WTC11 (cell line): ENCODE results near the gene CDH13. TPM values are rescaled to one million over a fixed set of nuclear protein-coding genes. Genes with fewer than 3 reads are reported as not detected.

Experiments
- ATAC-seq: fragments of 200-7000 bp; cut with Tn5 transposase; 2 replicates; pipeline ENCODE4 v1.10.0; 2021; ENCODE audit warnings: mild to moderate bottlenecking, moderate library complexity
- CTCF ChIA-PET: fragments of 300-600 bp; sonication (Branson Sonifier 250); formaldehyde crosslinking; loops from one replicate; lab custom pipeline; 2021; ENCODE audit warnings: antibody characterized with exemption; lab: Charles Lee
- POLR2A ChIA-PET: fragments of 350-600 bp; sonication (Branson Sonifier 250); formaldehyde crosslinking; loops from one replicate; lab custom pipeline; 2021; ENCODE audit warnings: antibody characterized with exemption; lab: Charles Lee
- DNase-seq: peaks from one replicate; pipeline ENCODE4 v3.0.0; 2021; ENCODE audit warnings: low spot score
- H3K27ac Mint-ChIP-seq: 2 replicates; pipeline ENCODE4 v1.8.0; 2021; ENCODE audit warnings: mixed read lengths
- H3K27me3 Mint-ChIP-seq: 2 replicates; pipeline ENCODE4 v1.8.0; 2021; ENCODE audit warnings: low read depth, mild to moderate bottlenecking, moderate library complexity, mixed read lengths
- H3K36me3 Mint-ChIP-seq: 2 replicates; pipeline ENCODE4 v1.8.0; 2021; ENCODE audit warnings: mixed read lengths
- H3K4me1 Mint-ChIP-seq: 2 replicates; pipeline ENCODE4 v1.8.0; 2022; ENCODE audit warnings: mixed read lengths
- H3K4me3 Mint-ChIP-seq: 2 replicates; pipeline ENCODE4 v1.8.0; 2021; ENCODE audit warnings: mild to moderate bottlenecking, moderate library complexity, mixed read lengths
- H3K9me3 Mint-ChIP-seq: 2 replicates; pipeline ENCODE4 v1.8.0; 2021; ENCODE audit warnings: mixed read lengths
- CREM ChIP-seq: sonication (generic); formaldehyde crosslinking; IDR thresholded peaks from 2 replicates; pipeline ENCODE4 v1.8.1; 2022; ENCODE audit warnings: mild to moderate bottlenecking, missing genetic modification reagents, moderate library complexity
- FOXJ3 ChIP-seq: sonication (generic); formaldehyde crosslinking; IDR thresholded peaks from 2 replicates; pipeline ENCODE4 v1.9.0; 2021; ENCODE audit warnings: missing genetic modification reagents, mild to moderate bottlenecking, borderline replicate concordance
- GABPB1 ChIP-seq: sonication (generic); formaldehyde crosslinking; IDR thresholded peaks from 2 replicates; pipeline ENCODE4 v1.8.1; 2023; ENCODE audit warnings: mild to moderate bottlenecking, missing genetic modification reagents
- GRHL2 ChIP-seq: fragments of 250-450 bp; sonication (Bioruptor Pico); IDR thresholded peaks from 2 replicates; pipeline ENCODE4 v1.8.0; 2022; ENCODE audit warnings: mild to moderate bottlenecking, moderate library complexity; ENCODE audit not compliant: insufficient replicate concordance, severe bottlenecking
- GTF2I ChIP-seq: fragments of 250-450 bp; sonication (Bioruptor Pico); conservative IDR thresholded peaks from 2 replicates; pipeline ENCODE4 v1.4.0; 2021; ENCODE audit warnings: mild to moderate bottlenecking
- JUN ChIP-seq: sonication (generic); formaldehyde crosslinking; IDR thresholded peaks from 2 replicates; pipeline ENCODE4 v1.8.0; 2023; ENCODE audit warnings: mild to moderate bottlenecking, missing genetic modification reagents
- KAT7 ChIP-seq: sonication (generic); formaldehyde crosslinking; IDR thresholded peaks from 2 replicates; pipeline ENCODE4 v1.8.1; 2023; ENCODE audit warnings: missing genetic modification reagents, mild to moderate bottlenecking, borderline replicate concordance
- NFE2L1 ChIP-seq: sonication (generic); formaldehyde crosslinking; IDR thresholded peaks from 2 replicates; pipeline ENCODE4 v1.8.1; 2023; ENCODE audit warnings: missing genetic modification reagents
- ZNF416 ChIP-seq: fragments of 250-450 bp; sonication (Bioruptor Pico); IDR thresholded peaks from 2 replicates; pipeline ENCODE4 v1.9.0; 2021; ENCODE audit warnings: mild to moderate bottlenecking, inconsistent platforms
- ZNF423 ChIP-seq: fragments of 250-450 bp; sonication (Bioruptor Pico); IDR thresholded peaks from 2 replicates; pipeline ENCODE4 v2.1.2; 2022; ENCODE audit warnings: mild to moderate bottlenecking, moderate library complexity
- total RNA-seq: library from RNA; stranded (reverse); gene quantifications from 3 replicates; pipeline ENCODE4 v1.2.3, GENCODE V29; 2021
- TF ChIP-seq, protein P1 (sequence below): sonication (generic); formaldehyde crosslinking; IDR thresholded peaks from 2 replicates; pipeline ENCODE4 v1.8.1; 2023; ENCODE audit warnings: mild to moderate bottlenecking, missing genetic modification reagents, moderate library complexity
- TF ChIP-seq, protein P2 (sequence below): fragments of 250-450 bp; sonication (Bioruptor Pico); IDR thresholded peaks from 2 replicates; pipeline ENCODE4 v1.9.0; 2021; ENCODE audit warnings: mild to moderate bottlenecking
- TF ChIP-seq, protein P3 (sequence below): sonication (generic); formaldehyde crosslinking; IDR thresholded peaks from 2 replicates; pipeline ENCODE4 v1.8.0; 2022; ENCODE audit warnings: mild to moderate bottlenecking, missing genetic modification reagents
- TF ChIP-seq, protein P4 (sequence below): fragments of 250-450 bp; sonication (Bioruptor Pico); IDR thresholded peaks from 2 replicates; pipeline ENCODE4 v1.8.0; 2021; ENCODE audit warnings: mild to moderate bottlenecking
- TF ChIP-seq, protein P5 (sequence below): sonication (generic); formaldehyde crosslinking; IDR thresholded peaks from 2 replicates; pipeline ENCODE4 v1.8.0; 2022; ENCODE audit warnings: mild to moderate bottlenecking, missing genetic modification reagents
- TF ChIP-seq, protein P6 (sequence below): sonication (generic); formaldehyde crosslinking; conservative IDR thresholded peaks from 2 replicates; pipeline ENCODE4 v1.8.1; 2023; ENCODE audit warnings: mild to moderate bottlenecking, low read depth, missing genetic modification reagents, moderate library complexity

The CDH13 gene
- total RNA-seq, 1 experiment from 2014 or later: 0.81 TPM

DNA sequence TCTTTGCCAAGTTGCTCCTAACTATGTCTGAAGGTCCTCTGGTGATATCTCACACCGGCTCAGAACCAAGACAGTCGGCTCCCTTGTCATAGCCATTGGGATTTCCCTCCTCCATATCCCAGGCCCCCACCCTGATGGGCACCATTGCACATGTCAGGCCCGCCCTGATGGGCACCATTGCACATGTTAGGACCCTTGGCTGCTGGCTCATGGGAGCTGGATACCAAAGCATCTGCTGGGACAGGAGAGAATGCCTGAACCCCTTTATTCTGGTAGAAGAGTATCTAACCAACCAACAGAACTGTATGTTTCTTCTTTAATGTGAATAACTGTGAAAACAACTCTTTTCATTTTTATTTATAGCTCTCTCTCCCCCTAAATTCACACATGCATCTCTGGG lies 726.5 kb downstream of the CDH13 start:
- ChIA-PET CTCF (no interaction called here), POLR2A (no interaction called here)
- no peak for TF ChIP-seq GRHL2 (CRISPR knock-in tag)
- no peak for TF ChIP-seq FOXJ3 (CRISPR knock-in tag)
- TF ChIP-seq ZNF416 (CRISPR knock-in tag): no peak
- TF ChIP-seq JUN (CRISPR knock-in tag): no peak
- TF ChIP-seq GABPB1 (CRISPR knock-in tag): no peak
- Mint-ChIP-seq H3K27me3 (no peaks in the 10 kb centered on the region), H3K27ac (no peak overlapping the region), H3K4me1 (no peaks in the 10 kb centered on the region), H3K36me3 (no peaks in the 10 kb centered on the region), H3K4me3 (no peak overlapping the region), H3K9me3 (no peaks in the 10 kb centered on the region)
- DNase-seq (no peak), ATAC-seq (no peak)

DNA sequence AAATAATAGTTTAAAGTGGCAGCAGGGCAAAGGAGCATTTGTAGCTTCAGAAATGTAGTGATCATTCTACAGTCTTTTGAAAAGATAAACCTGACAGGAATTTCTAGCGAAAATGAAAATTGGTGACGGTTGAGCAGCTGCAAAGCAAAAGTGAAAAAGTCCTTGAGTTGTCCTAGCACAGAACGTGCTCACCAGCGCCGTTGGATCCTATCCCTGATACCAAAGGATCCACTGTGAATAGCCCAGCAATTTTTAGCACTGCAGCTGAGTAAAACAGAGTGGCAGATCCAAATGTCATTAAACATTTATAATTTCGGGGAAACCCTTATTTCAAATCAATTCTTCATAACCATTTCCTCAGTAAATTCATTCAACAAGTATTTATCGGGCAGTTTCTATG lies 727.2 kb downstream of the CDH13 start:
- ChIA-PET CTCF (no interaction called here), POLR2A (interaction anchor here (0.6 kb wide), 1 partner anchor 162 kb away, joined by 4 read pairs; no protein-coding TSS in a partner anchor)
- Mint-ChIP-seq H3K27ac (no peak overlapping the region), H3K27me3 (no peaks in the 10 kb centered on the region), H3K4me3 (no peak overlapping the region), H3K9me3 (no peaks in the 10 kb centered on the region), H3K36me3 (no peaks in the 10 kb centered on the region), H3K4me1 (no peaks in the 10 kb centered on the region)
- no peak for DNase-seq
- no peak for ATAC-seq
- TF ChIP-seq KAT7 (no peak), GRHL2 (CRISPR knock-in tag) (no peak), FOXJ3 (CRISPR knock-in tag) (no peak), ZNF423 (no peak)
- TF ChIP-seq, protein P1, sequence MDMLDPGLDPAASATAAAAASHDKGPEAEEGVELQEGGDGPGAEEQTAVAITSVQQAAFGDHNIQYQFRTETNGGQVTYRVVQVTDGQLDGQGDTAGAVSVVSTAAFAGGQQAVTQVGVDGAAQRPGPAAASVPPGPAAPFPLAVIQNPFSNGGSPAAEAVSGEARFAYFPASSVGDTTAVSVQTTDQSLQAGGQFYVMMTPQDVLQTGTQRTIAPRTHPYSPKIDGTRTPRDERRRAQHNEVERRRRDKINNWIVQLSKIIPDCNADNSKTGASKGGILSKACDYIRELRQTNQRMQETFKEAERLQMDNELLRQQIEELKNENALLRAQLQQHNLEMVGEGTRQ: no peak
- TF ChIP-seq, protein P2, sequence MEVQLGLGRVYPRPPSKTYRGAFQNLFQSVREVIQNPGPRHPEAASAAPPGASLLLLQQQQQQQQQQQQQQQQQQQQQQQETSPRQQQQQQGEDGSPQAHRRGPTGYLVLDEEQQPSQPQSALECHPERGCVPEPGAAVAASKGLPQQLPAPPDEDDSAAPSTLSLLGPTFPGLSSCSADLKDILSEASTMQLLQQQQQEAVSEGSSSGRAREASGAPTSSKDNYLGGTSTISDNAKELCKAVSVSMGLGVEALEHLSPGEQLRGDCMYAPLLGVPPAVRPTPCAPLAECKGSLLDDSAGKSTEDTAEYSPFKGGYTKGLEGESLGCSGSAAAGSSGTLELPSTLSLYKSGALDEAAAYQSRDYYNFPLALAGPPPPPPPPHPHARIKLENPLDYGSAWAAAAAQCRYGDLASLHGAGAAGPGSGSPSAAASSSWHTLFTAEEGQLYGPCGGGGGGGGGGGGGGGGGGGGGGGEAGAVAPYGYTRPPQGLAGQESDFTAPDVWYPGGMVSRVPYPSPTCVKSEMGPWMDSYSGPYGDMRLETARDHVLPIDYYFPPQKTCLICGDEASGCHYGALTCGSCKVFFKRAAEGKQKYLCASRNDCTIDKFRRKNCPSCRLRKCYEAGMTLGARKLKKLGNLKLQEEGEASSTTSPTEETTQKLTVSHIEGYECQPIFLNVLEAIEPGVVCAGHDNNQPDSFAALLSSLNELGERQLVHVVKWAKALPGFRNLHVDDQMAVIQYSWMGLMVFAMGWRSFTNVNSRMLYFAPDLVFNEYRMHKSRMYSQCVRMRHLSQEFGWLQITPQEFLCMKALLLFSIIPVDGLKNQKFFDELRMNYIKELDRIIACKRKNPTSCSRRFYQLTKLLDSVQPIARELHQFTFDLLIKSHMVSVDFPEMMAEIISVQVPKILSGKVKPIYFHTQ (CRISPR knock-in tag): no peak
- TF ChIP-seq, protein P3, sequence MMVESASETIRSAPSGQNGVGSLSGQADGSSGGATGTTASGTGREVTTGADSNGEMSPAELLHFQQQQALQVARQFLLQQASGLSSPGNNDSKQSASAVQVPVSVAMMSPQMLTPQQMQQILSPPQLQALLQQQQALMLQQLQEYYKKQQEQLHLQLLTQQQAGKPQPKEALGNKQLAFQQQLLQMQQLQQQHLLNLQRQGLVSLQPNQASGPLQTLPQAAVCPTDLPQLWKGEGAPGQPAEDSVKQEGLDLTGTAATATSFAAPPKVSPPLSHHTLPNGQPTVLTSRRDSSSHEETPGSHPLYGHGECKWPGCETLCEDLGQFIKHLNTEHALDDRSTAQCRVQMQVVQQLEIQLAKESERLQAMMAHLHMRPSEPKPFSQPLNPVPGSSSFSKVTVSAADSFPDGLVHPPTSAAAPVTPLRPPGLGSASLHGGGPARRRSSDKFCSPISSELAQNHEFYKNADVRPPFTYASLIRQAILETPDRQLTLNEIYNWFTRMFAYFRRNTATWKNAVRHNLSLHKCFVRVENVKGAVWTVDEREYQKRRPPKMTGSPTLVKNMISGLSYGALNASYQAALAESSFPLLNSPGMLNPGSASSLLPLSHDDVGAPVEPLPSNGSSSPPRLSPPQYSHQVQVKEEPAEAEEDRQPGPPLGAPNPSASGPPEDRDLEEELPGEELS (CRISPR knock-in tag): no peak
- TF ChIP-seq, protein P4, sequence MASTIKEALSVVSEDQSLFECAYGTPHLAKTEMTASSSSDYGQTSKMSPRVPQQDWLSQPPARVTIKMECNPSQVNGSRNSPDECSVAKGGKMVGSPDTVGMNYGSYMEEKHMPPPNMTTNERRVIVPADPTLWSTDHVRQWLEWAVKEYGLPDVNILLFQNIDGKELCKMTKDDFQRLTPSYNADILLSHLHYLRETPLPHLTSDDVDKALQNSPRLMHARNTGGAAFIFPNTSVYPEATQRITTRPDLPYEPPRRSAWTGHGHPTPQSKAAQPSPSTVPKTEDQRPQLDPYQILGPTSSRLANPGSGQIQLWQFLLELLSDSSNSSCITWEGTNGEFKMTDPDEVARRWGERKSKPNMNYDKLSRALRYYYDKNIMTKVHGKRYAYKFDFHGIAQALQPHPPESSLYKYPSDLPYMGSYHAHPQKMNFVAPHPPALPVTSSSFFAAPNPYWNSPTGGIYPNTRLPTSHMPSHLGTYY (CRISPR knock-in tag): no peak

DNA sequence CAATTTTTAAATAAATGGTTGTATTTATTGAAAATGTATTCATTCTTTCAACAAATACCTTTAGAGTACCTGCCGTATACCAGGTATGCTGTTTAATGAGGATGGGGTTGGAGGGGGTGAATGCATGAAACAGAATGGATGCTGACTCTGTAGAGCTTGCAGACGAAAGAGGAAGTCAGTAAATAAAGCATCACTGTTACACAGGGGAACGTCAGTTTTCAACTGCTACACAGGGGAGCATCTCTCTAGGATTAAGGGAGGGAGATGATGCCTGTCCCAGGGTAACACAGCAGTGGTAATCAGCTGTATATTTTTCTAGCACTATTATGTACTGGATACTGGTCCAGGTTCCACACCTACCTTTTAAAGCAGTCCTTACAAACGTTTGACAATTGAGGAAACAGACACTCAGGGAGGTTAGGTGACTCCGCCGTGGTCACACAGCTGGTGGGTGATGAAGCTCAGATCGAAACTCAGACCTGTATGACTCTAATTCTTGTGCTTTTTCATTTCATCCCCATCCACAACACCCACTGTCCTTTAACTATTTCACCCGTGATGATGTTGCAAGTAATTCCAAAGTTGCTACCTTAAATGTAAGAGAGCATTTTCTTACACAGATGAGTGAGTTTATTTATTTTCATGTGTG lies 728.9 kb downstream of the CDH13 start:
- H3K27ac Mint-ChIP-seq: no peak overlapping the region
- ChIA-PET CTCF (interaction anchor here (0.7 to 2.1 kb wide), 12 partner anchors 8 to 750 kb away, joined by 3 to 9 read pairs (median 3); no protein-coding TSS in a partner anchor), POLR2A (no interaction called here)
- TF ChIP-seq NFE2L1 (CRISPR knock-in tag) (no peak), CREM (no peak), GTF2I (CRISPR knock-in tag) (no peak)
- TF ChIP-seq, protein P5, sequence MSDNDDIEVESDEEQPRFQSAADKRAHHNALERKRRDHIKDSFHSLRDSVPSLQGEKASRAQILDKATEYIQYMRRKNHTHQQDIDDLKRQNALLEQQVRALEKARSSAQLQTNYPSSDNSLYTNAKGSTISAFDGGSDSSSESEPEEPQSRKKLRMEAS (CRISPR knock-in tag): no peak
- TF ChIP-seq, protein P6, sequence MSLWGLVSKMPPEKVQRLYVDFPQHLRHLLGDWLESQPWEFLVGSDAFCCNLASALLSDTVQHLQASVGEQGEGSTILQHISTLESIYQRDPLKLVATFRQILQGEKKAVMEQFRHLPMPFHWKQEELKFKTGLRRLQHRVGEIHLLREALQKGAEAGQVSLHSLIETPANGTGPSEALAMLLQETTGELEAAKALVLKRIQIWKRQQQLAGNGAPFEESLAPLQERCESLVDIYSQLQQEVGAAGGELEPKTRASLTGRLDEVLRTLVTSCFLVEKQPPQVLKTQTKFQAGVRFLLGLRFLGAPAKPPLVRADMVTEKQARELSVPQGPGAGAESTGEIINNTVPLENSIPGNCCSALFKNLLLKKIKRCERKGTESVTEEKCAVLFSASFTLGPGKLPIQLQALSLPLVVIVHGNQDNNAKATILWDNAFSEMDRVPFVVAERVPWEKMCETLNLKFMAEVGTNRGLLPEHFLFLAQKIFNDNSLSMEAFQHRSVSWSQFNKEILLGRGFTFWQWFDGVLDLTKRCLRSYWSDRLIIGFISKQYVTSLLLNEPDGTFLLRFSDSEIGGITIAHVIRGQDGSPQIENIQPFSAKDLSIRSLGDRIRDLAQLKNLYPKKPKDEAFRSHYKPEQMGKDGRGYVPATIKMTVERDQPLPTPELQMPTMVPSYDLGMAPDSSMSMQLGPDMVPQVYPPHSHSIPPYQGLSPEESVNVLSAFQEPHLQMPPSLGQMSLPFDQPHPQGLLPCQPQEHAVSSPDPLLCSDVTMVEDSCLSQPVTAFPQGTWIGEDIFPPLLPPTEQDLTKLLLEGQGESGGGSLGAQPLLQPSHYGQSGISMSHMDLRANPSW (CRISPR knock-in tag): no peak
- TF ChIP-seq, protein P4 (CRISPR knock-in tag): no peak

More for the DNA sequence above, 728.9 kb downstream of the CDH13 start:
- no peaks in the 10 kb centered on the region for H3K4me1 Mint-ChIP-seq
- H3K27me3 Mint-ChIP-seq: no peaks in the 10 kb centered on the region
- ATAC-seq (no peak), DNase-seq (no peak)
- H3K9me3 Mint-ChIP-seq: no peaks in the 10 kb centered on the region
- H3K36me3 Mint-ChIP-seq: no peaks in the 10 kb centered on the region
- H3K4me3 Mint-ChIP-seq: no peak overlapping the region
